Right hindlimb (tissue), 1 donor: Measurements from ENCODE around the gene FAM151B.
A peak's percentile ranks its signal among the peaks of the same experiment; 100 is the strongest.
"Not testable (repeated sequence)": the region's sequence is repeated elsewhere in the genome, so short reads cannot be mapped to it uniquely, and the experiment has no call there.

Source experiments
- DNase-seq: peaks from one replicate; pipeline ENCODE4 v3.0.0-alpha.2; 2018

FAM151B gene

DNA sequence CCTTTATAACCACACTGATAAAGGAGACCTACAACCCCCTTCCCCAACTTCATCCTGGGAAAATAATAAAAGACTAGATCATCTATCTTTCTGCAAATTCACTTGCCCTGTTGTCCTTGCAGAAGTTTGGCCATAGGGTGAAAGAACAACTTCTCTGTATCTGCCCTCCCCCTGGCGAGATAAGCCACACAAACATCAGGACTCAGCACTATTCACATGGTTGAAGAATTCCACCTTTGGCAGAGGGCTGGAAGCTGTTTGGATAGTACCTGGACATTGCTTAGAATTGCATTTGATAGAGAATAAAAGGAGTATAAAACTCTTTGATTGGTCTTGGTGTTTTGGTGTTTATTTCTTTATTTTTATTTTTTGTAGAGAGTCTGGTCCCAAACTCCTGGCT lies 16.9 kb downstream of the FAM151B start:
- DNase-seq = no peak

- DNase-seq = no peak
Measured at GRCh38 chr5:80507663-80508062, 19.8 kb downstream of the FAM151B start.

DNA sequence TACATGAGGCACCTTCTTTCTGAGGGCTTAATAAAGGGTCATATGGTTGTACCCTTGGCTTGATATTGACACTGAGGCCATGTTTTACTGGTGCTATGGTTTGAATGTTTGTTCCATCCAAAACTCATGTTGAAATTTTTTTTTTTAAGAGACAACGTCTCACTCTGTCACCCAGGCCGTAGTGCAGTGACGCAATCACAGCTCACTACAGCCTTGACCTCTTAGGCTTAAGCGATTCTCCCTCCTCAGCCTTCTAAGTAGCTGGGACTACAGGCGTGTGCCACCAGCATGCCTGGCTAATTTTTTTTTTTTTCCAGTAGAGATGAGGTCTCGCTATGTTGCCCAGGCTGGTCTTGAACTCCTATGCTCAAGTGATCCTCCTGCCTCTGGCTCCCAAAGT lies 20.9 kb downstream of the FAM151B start:
- no peak for DNase-seq

DNA sequence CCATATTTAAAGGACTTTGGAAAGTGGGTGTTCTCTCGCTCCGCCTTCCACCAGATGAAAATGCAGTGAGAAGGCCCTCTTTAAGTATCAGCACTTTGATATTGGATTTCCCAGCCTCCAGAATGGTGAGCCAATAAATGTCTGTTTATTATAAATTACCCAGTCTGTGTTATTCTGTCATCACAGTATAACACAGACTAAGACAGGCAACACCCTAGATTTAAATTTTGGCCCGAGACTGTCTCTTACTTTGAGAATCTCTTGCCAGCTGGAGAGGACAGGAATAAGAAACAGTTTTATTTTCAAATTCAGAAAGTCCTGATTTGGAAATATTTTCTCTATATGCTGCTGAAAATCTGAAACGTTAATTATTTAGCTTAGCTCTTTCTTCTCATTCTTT lies 21.5 kb downstream of the FAM151B start:
- no peak for DNase-seq

GRCh38 chr5:80516826-80517225 lies 28.9 kb downstream of the FAM151B start:
- no peak for DNase-seq

DNA sequence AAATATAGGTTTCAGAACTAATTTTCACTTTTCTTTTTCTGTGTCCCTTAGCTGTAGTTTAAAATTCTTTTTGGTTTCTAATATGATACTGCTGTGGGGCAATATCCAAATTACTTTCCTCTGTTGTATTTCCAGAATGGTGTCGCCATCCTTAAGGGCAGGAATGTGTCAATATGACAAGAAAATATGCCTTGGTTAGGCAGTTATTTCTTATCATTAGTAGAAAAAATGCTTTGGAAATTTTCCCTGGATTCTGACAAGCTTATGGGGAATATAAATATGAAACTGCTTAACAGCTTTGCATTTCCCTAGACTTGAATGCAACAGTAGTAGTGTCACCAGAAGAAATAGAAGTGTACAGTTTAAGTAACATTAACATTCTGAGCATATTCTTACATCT lies 52.8 kb downstream of the FAM151B start:
- no peak for DNase-seq

GRCh38 chr5:80541392-80541791 lies 53.5 kb downstream of the FAM151B start:
- no peak for DNase-seq

DNA sequence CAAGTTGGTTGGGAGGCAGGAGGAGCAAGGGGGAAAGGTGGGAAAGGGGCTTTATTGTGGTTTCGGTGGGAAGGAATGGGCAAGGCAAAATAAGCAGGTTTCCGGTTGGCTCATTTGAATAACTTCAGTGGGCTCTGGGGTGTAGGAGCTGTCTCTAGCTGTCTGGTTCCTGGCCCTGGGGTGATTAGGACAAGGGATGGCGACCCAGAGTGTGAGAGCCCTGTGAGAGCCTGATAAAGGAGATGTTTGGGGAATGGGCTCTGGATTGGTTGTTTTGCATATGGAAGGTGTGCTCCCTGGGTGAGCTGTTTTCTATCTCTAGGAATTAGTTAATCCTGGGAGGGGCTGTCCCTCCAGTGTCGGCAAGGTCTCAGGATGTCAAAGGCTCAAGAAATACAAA lies 66.7 kb downstream of the FAM151B start:
- DNase-seq = no peak

DNA sequence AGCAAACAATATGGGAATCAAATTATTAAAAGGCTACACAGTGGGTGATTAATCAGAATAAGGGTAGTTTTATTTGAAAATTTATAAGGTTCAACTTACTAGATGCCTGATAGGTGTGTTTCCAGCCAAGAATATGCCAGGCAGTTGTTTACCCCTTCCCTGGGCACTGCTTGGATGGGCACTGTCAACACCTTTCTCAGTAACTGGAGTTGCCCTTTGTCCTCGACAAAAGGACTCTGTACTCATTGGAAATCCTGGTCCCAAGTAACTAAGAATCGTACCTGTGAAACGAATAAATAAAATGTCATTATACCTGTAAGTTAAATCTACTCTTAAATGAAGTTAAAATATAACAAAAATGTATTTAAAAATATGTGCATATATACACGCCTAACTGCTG lies 67.2 kb downstream of the FAM151B start:
- DNase-seq = no peak

GRCh38 chr5:80559244-80559643 lies 71.3 kb downstream of the FAM151B start:
- no peak for DNase-seq

- DNase-seq = no peak
Measured at GRCh38 chr5:80565330-80565729, 77.4 kb downstream of the FAM151B start.

DNA sequence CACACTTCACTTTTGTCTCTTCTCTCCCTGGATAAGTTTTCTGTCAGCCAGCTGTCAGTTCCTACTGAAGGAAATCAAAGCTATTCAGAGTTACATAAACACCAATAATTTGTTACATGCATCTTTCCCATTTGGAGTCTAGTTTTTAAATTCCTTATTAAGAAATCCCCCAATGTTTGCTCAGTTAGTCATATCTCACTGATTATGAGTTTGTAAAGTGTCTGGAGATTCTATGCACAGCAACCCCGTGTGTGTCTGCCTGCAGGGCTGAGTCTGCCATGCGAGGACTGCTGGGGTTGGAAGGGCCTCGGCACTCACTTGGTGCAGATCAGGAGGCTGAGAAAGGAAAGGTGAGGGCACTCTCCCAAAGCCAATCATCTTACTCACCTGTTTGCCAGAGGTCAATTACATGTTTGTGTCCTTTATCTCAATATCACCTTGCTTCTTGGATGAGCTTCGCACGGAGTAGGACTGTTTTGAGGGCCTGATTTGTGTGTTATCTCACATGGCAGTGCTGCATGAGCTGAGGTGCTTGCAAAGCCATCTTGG lies 78.9 kb downstream of the FAM151B start:
- no peak for DNase-seq

DNA sequence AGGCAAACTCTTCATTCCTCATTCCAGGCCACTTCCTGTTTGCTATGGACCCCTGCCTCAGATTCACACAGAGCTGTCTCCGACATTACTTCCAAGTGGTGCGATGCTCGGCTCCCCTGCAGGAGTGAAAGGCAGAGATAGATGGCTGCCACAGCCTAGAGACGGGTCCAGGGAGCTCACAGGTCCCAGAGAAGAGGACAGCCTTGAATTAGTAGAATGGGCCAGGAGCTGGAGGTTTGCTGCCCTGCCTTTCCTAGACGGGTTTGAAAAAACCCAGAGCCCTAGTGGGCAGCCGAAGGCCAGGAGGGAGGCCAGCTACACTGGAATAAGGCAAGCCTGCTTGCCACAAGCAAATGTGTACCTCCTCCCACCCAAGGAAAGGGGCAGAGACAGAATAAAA lies 80.4 kb downstream of the FAM151B start:
- DNase-seq = no peak

GRCh38 chr5:80569086-80569960 lies 81.4 kb downstream of the FAM151B start:
- no peak for DNase-seq

DNA sequence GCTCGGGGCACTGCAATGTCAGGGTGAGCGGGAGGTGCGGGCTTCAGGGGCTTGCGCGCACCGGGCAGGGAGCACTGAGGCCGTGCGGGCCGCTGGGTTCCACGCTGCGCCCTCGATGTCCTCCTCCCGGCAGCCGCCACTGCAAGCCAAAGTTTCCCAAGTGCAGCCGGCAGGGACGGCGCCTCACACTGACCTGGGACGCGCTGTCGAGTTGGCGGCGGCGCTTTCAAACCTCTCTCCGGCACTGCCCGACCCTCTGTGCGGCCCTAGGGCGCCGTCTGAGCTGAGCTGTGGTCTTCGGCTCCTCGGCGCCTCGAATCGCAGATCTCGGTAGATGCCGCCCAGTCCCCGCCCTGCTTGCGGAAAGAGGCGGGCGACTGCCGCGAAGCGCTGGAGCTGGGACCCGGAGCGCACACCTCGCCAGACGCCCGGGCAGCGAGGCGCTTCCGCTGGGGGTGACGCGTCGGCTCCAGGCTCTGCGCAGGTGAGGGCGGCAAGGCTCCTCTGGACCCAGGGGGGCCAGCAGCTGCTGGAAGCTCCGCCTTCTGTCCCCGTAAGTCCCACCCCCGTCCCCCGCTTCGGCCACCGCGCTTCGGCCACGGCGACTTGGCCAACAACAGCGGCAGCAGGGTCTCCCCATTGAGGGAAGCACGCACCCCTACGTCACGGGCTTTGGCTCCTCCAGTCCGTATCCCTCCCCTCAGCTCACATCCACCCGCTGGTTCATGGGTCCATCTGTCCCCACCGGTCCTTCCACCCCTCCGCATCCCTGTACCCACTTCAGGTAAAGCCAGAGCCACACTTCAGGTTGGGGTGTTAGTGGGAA lies 82.3 kb downstream of the FAM151B start, which contains the start of gene ANKRD34B:
Gene ANKRD34B (minus strand): TSS at position 320 of the 826 bp plus-strand sequence. CDS start 10,261 bp downstream, outside the sequence.
- peak; percentile 38 for DNase-seq

- DNase-seq = no peak
Measured at GRCh38 chr5:80573062-80573461, 85.2 kb downstream of the FAM151B start.

DNA sequence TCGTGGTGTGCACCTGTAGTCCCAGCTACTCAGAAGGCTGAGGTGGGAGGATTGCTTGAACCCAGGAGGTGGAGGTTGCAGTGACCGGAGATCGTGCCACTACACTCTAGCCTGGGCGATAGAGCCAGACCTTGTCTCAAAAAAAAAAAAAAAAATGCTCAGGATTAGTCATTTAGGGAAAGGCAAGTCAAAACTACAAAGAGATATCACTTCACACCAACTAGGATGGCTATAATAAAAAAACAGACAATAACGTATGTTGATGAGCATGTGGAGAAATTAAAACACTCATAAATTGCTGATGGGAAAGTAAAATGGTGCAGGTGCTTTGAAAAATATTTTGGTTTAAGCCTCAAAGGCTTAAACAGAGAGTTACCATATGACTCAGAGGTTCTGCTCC lies 88.5 kb downstream of the FAM151B start:
- DNase-seq = no peak

- no peak for DNase-seq
Measured at GRCh38 chr5:80577707-80578106, 89.8 kb downstream of the FAM151B start.

GRCh38 chr5:80579050-80579449 lies 91.2 kb downstream of the FAM151B start:
- DNase-seq = no peak

GRCh38 chr5:80580291-80580690 lies 92.4 kb downstream of the FAM151B start:
- DNase-seq = not testable (repeated sequence)

- DNase-seq = no peak
Measured at GRCh38 chr5:80584770-80585169, 96.9 kb downstream of the FAM151B start.

GRCh38 chr5:80588858-80589540 lies 101.1 kb downstream of the FAM151B start:
- DNase-seq = no peak

- DNase-seq = no peak
Measured at GRCh38 chr5:80590766-80591165, 102.9 kb downstream of the FAM151B start.
